K562 (cell line): Measurements from ENCODE around the gene LRRC8E. TPM values are rescaled to one million over a fixed set of nuclear protein-coding genes. Genes with fewer than 3 reads are reported as not detected.

Experiments
- HDGF ChIP-seq: fragments of 450-650 bp; IDR thresholded peaks from 2 replicates; pipeline ENCODE4 v1.6.1; 2016
- KAT7 ChIP-seq: sonication (generic); formaldehyde crosslinking; IDR thresholded peaks from 2 replicates; pipeline ENCODE4 v1.8.0; 2022; ENCODE audit warnings: missing genetic modification reagents, mild to moderate bottlenecking, borderline replicate concordance
- MEF2D ChIP-seq: conservative IDR thresholded peaks from 2 replicates; pipeline ENCODE4 v1.6.1; 2016; ENCODE audit warnings: low read depth, missing genetic modification characterization, missing compliant biosample characterization
- MYC ChIP-seq, 2 experiments: fragments of 250-450 bp in 1 of 2; sonication (Bioruptor Pico) in 1 of 2; IDR thresholded peaks; 2 replicates each; pipeline versions ENCODE4 v1.5.1 to v1.6.1; 2012 to 2021; ENCODE audit warnings: low read depth in 2 of 2, borderline replicate concordance in 1 of 2, improper control_type of control experiment in 1 of 2, low read length in 1 of 2, mild to moderate bottlenecking in 1 of 2, moderate library complexity in 1 of 2
- NCOA2 ChIP-seq, 2 experiments: fragments of 450-650 bp; IDR thresholded peaks; 2 replicates each; pipeline ENCODE4 v1.6.1; 2018; ENCODE audit warnings: mild to moderate bottlenecking in 2 of 2, moderate library complexity in 1 of 2; ENCODE audit not compliant: partially characterized antibody in 2 of 2
- NEUROD1 ChIP-seq: fragments of 150-350 bp; IDR thresholded peaks from 2 replicates; pipeline ENCODE4 v1.6.1; 2014; ENCODE audit warnings: borderline replicate concordance, low read length, low read depth; ENCODE audit not compliant: partially characterized antibody
- NFATC3 ChIP-seq: fragments of 450-650 bp; IDR thresholded peaks from 2 replicates; pipeline ENCODE4 v1.6.1; 2017; ENCODE audit warnings: mild to moderate bottlenecking
- POLR2AphosphoS5 ChIP-seq: IDR thresholded peaks from 2 replicates; pipeline ENCODE4 v1.6.1; 2011; ENCODE audit warnings: mild to moderate bottlenecking, low read depth, low read length, moderate library complexity; ENCODE audit not compliant: control insufficient read depth, insufficient read depth
- PYGO2 ChIP-seq: fragments of 450-650 bp; IDR thresholded peaks from 2 replicates; pipeline ENCODE4 v1.6.1; 2016; ENCODE audit warnings: mild to moderate bottlenecking, missing genetic modification characterization, moderate library complexity, missing compliant biosample characterization
- SNIP1 ChIP-seq: fragments of 450-650 bp; IDR thresholded peaks from 2 replicates; pipeline ENCODE4 v1.7.1; 2017; ENCODE audit warnings: low read depth, mild to moderate bottlenecking
- SUPT5H ChIP-seq: fragments of 450-650 bp; IDR thresholded peaks from 2 replicates; pipeline ENCODE4 v1.6.1; 2016
- TSC22D4 ChIP-seq: fragments of 450-650 bp; IDR thresholded peaks from 2 replicates; pipeline ENCODE4 v1.6.1; 2016; ENCODE audit warnings: missing genetic modification characterization, missing biosample characterization, control low read depth
- ZC3H11A ChIP-seq: IDR thresholded peaks from 2 replicates; pipeline ENCODE4 v1.6.1; 2012; ENCODE audit warnings: low read depth, low read length, improper control_type of control experiment
- ZNF224 ChIP-seq: sonication (generic); formaldehyde crosslinking; IDR thresholded peaks from 2 replicates; pipeline ENCODE4 v1.8.0; 2022; ENCODE audit warnings: mild to moderate bottlenecking, missing genetic modification reagents
- ZNF274 ChIP-seq: IDR thresholded peaks from 2 replicates; pipeline ENCODE4 v1.6.1; 2011; ENCODE audit warnings: low read depth, mild to moderate bottlenecking, low read length, moderate library complexity, borderline replicate concordance
- ZNF507 ChIP-seq: conservative IDR thresholded peaks from 2 replicates; pipeline ENCODE4 v1.6.1; 2017; ENCODE audit warnings: missing genetic modification characterization, missing compliant biosample characterization
- ZNF766 ChIP-seq: fragments of 200-800 bp; sonication (Bioruptor generic); conservative IDR thresholded peaks from 2 replicates; pipeline ENCODE4 v1.6.1; 2016; ENCODE audit warnings: missing genetic modification characterization, missing compliant biosample characterization
- polyA plus RNA-seq, 8 experiments: library from polyadenylated mRNA; depleted of rRNA in 4 of 8; stranded (reverse) in 5 of 8; unstranded in 3 of 8; fragments of >200 nt; fragmentation: Nextera tagmentation in 2 of 8; fragmentation: Illumina TruSeq in 1 of 8; extraction: Ambion mirVana in 2 of 8; extraction: Trizol in 1 of 8; gene quantifications; 2 replicates each; pipeline versions ENCODE4 v1.2.1 to v1.2.3, GENCODE V29; 2011 to 2014; ENCODE audit warnings: inconsistent platforms in 1 of 8, missing spikeins in 1 of 8
- total RNA-seq, 7 experiments: library from RNA; depleted of rRNA in 6 of 7; stranded (reverse); fragments of >200 nt in 6 of 7; fragmentation: Illumina TruSeq in 2 of 7; extraction: Trizol in 2 of 7; gene quantifications; 2 replicates each; pipeline versions ENCODE4 v1.2.1 to v1.2.3, GENCODE V29; 2011 to 2021; ENCODE audit warnings: low replicate concordance in 1 of 7
- TF ChIP-seq, protein P1 (sequence below), 2 experiments: fragments of 450-650 bp; formaldehyde crosslinking in 1 of 2; IDR thresholded peaks; 2 replicates each; pipeline versions ENCODE4 v1.4.0 to v1.6.1; 2014 to 2020; ENCODE audit warnings: mild to moderate bottlenecking in 2 of 2, borderline replicate concordance in 1 of 2, low read depth in 1 of 2

The LRRC8E gene
- total and polyA plus RNA-seq, 9 of the 15 experiments (the other 6 are each of a cell fraction or from before 2014, with no cell fraction given) = 0.08 to 5.7 (median 3.5) TPM; not detected in 1

DNA sequence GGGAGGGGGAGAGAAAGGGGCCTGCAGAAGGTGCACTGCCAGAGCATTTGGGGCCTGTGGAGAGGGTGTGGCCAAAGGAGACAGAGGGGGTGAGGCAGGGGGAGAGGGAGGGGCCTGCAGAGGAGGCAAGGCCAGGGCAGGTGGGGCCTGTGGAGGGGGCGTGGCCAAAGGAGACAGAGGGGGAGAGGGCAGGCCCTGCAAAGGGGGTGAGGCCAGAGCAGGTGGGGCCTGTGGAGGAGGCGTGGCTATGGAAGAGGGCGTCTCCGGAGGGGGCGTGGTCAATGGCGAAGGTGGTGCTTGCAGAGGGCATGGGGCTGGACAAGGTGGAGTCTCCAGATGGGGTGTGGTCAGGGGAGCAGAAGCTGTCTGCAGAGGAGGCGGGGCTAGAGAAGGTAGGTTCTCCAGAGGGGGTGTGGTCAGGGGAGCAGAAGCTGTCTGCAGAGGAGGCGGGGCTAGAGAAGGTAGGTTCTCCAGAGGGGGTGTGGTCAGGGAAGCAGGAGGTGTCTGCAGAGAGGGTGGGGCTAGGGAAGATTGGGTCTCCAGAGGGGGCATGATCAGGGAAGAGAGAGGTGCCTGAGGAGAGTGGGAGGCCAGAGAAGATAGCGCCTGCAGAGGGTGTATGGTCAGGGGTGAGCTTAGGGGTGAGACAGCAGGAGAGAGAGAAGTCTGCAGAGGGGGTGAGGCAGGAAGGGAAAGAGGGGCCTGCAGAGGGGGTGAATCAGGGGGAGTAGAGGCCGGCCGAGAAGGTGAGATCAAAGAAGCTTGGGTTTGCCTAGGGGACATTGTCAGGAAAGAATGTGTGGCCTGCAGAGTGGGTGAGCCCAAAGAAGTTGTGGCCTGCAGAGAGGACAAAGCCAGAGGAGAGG, 17.5 kb upstream of the LRRC8E start (continued):
- no peak for TF ChIP-seq NFATC3
- TF ChIP-seq POLR2AphosphoS5 = no peak
- 0 out of 2 replicates have a peak, but pooled peaks have one; percentile 54 for TF ChIP-seq MEF2D (tag)
- no peak for TF ChIP-seq ZC3H11A
- TF ChIP-seq SUPT5H = no peak
- TF ChIP-seq TSC22D4 (tag) = no peak
- TF ChIP-seq PYGO2 (tag) = peak; percentile 17; the same call in 1 of the 2 replicates
- TF ChIP-seq ZNF224 = no peak
- TF ChIP-seq SNIP1 = no peak
- no peak for TF ChIP-seq ZNF274
- no peak for TF ChIP-seq NCOA2 (IDR thresholded peaks at IDR 0.05; ENCODE audit: partially characterized antibody in 2 of 2)
- no peak for TF ChIP-seq KAT7 (CRISPR knock-in tag)
- TF ChIP-seq, protein P1, sequence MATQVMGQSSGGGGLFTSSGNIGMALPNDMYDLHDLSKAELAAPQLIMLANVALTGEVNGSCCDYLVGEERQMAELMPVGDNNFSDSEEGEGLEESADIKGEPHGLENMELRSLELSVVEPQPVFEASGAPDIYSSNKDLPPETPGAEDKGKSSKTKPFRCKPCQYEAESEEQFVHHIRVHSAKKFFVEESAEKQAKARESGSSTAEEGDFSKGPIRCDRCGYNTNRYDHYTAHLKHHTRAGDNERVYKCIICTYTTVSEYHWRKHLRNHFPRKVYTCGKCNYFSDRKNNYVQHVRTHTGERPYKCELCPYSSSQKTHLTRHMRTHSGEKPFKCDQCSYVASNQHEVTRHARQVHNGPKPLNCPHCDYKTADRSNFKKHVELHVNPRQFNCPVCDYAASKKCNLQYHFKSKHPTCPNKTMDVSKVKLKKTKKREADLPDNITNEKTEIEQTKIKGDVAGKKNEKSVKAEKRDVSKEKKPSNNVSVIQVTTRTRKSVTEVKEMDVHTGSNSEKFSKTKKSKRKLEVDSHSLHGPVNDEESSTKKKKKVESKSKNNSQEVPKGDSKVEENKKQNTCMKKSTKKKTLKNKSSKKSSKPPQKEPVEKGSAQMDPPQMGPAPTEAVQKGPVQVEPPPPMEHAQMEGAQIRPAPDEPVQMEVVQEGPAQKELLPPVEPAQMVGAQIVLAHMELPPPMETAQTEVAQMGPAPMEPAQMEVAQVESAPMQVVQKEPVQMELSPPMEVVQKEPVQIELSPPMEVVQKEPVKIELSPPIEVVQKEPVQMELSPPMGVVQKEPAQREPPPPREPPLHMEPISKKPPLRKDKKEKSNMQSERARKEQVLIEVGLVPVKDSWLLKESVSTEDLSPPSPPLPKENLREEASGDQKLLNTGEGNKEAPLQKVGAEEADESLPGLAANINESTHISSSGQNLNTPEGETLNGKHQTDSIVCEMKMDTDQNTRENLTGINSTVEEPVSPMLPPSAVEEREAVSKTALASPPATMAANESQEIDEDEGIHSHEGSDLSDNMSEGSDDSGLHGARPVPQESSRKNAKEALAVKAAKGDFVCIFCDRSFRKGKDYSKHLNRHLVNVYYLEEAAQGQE (IDR thresholded peaks at IDR 0.05; ENCODE audit: borderline replicate concordance) = no peak
- TF ChIP-seq, protein P1 (CRISPR knock-in tag; IDR thresholded peaks at IDR 0.05; ENCODE audit: low read depth) = no peak
- no peak for TF ChIP-seq NEUROD1
- TF ChIP-seq ZNF766 (CRISPR knock-in tag) = no peak
- peak; percentile 36; the same call in 1 of the 2 replicates for TF ChIP-seq MYC (IDR thresholded peaks at IDR 0.05; ENCODE audit: low read depth, low read length)
- TF ChIP-seq MYC (CRISPR knock-in tag; IDR thresholded peaks at IDR 0.05; ENCODE audit: borderline replicate concordance, low read depth) = no peak
- TF ChIP-seq ZNF507 (tag) = no peak
- TF ChIP-seq HDGF = peak; percentile 100
